GM11168 (cell line): Measurements from ENCODE around the gene EPS8L3.
"Not testable (repeated sequence)": the region's sequence is repeated elsewhere in the genome, so short reads cannot be mapped to it uniquely, and the experiment has no call there.

Experiments
- in situ Hi-C: fragments of 300-500 bp; cut with MboI; formaldehyde crosslinking; loops from one replicate; pipeline ENCODE4 v1.12.0; 2022; ENCODE audit warnings: low sequenced_read_pairs; ENCODE audit not compliant: unreplicated experiment

Gene EPS8L3

GRCh38 chr1:109763646-109764415 lies at the start of gene EPS8L3:
TSS of gene EPS8L3 (minus strand) at chr1:109763923. CDS start at chr1:109761749, 2,174 bp downstream.
- in situ Hi-C loops, result no loop called here

- in situ Hi-C loops, result no loop called here
Measured at GRCh38 chr1:109812691-109813393, 49.1 kb upstream of the EPS8L3 start.

GRCh38 chr1:109808703-109809102 lies 45.0 kb upstream of the EPS8L3 start:
- in situ Hi-C loops, result no loop called here

- in situ Hi-C loops, result no loop called here
Measured at GRCh38 chr1:109807822-109808680, 44.3 kb upstream of the EPS8L3 start.

GRCh38 chr1:109807402-109807801 lies 43.7 kb upstream of the EPS8L3 start:
- in situ Hi-C loops, result no loop called here

GRCh38 chr1:109806733-109807400 lies 43.1 kb upstream of the EPS8L3 start:
- in situ Hi-C loops, result no loop called here

GRCh38 chr1:109805486-109806165 lies 41.9 kb upstream of the EPS8L3 start:
- in situ Hi-C loops, result no loop called here

- in situ Hi-C loops, result no loop called here
Measured at GRCh38 chr1:109804660-109805059, 40.9 kb upstream of the EPS8L3 start.

GRCh38 chr1:109803901-109804331 lies 40.2 kb upstream of the EPS8L3 start:
- in situ Hi-C loops, result no loop called here

- in situ Hi-C loops, result no loop called here
Measured at GRCh38 chr1:109802901-109803561, 39.3 kb upstream of the EPS8L3 start.

GRCh38 chr1:109802136-109802900 lies 38.6 kb upstream of the EPS8L3 start:
- in situ Hi-C loops, result no loop called here

- in situ Hi-C loops, result no loop called here
Measured at GRCh38 chr1:109801791-109802135, 38.0 kb upstream of the EPS8L3 start.

GRCh38 chr1:109800291-109800690 lies 36.6 kb upstream of the EPS8L3 start:
- in situ Hi-C loops, result no loop called here

GRCh38 chr1:109799445-109799844 lies 35.7 kb upstream of the EPS8L3 start:
- in situ Hi-C loops, result no loop called here

- in situ Hi-C loops, result not testable (repeated sequence)
Measured at GRCh38 chr1:109797303-109797595, 33.5 kb upstream of the EPS8L3 start.

GRCh38 chr1:109796484-109797302 lies 33.0 kb upstream of the EPS8L3 start:
- in situ Hi-C loops, result no loop called here

- in situ Hi-C loops, result no loop called here
Measured at GRCh38 chr1:109794319-109795132, 30.8 kb upstream of the EPS8L3 start.
